SJSA1 (cell line): Measurements from ENCODE around the gene RANBP1. TPM values are rescaled to one million over a fixed set of nuclear protein-coding genes. Genes with fewer than 3 reads are reported as not detected.

Experiments used
- DNase-seq, 2 experiments: peaks; one replicate each; pipeline ENCODE4 v3.0.0-alpha.2; 2015 to 2020; ENCODE audit warnings: low spot score in 2 of 2, low read depth in 1 of 2
- H3K27ac ChIP-seq: fragments of 250-450 bp; sonication (Bioruptor Pico); 2 replicates; pipeline ENCODE4 v1.5.1; 2020; ENCODE audit warnings: mild to moderate bottlenecking, moderate library complexity
- H3K27me3 ChIP-seq: fragments of 250-450 bp; sonication (Bioruptor Pico); replicated peaks from 2 replicates; pipeline ENCODE4 v1.5.1; 2020; ENCODE audit warnings: mild to moderate bottlenecking, moderate library complexity
- H3K36me3 ChIP-seq: fragments of 250-450 bp; sonication (Bioruptor Pico); 2 replicates; pipeline ENCODE4 v1.5.1; 2020; ENCODE audit warnings: mild to moderate bottlenecking
- H3K4me1 ChIP-seq: fragments of 250-450 bp; sonication (Bioruptor Pico); replicated peaks from 2 replicates; pipeline ENCODE4 v1.6.1; 2021; ENCODE audit warnings: mild to moderate bottlenecking
- H3K4me3 ChIP-seq: fragments of 250-450 bp; sonication (Bioruptor Pico); 2 replicates; pipeline ENCODE4 v1.5.1; 2020; ENCODE audit warnings: mild to moderate bottlenecking
- H3K9me3 ChIP-seq: fragments of 250-450 bp; sonication (Bioruptor Pico); replicated peaks from 2 replicates; pipeline ENCODE4 v1.5.1; 2020; ENCODE audit warnings: mild to moderate bottlenecking
- total RNA-seq: library from RNA; depleted of rRNA; stranded (reverse); fragments of >200 nt; shearing (Covaris generic); gene quantifications from 2 replicates; pipeline ENCODE4 v1.2.3, GENCODE V29; 2014; rRNA removed

The RANBP1 gene
- total RNA-seq, 1 experiment from 2014 or later, result 962 TPM

DNA sequence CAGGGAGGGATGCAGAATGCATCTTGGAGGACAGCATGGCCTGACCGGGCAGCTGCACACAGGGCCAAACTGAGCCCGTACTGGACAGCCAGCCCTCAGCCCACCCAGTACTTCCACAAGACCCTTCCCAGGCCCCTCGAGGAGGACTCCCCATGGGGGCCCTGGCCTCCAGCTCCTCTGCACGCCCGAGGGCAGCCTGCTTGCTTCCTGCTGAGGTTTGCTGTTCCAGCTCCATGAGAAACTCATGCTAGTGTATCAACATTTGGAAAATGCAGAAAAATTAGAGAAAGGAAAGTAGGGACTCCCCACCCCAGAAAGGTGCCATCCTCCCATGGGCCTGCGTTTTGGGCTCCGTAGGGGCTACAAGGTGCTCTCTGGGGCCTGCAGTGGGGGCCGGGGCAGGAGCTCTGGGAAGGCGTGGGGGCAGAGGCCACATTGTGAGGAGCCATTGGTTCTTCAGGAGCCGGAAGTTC is 56.3 kb downstream of the RANBP1 start:
- no peaks in the 10 kb centered on the region for H3K9me3 ChIP-seq
- DNase-seq, result no peak

DNA sequence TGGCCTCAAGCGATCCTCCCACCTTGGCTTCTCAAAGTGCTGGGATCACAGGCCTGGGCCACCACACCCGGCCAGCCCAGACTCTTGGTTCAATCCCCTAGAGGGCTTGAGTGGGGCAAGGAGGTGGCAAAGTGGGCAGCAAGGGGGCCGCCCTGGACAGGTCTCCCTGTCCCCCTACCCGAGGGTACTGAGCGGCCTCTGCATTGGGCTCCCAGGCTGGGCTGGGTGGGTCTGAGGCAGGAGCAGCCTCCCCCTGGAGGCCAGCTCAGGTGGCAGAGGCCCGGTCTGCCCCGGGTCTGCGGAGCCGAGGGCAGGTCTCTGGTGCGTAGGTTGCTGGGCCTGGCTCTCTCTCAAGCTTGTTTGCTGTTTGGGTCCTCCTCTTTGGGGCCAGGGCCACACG is 57.3 kb downstream of the RANBP1 start:
- H3K9me3 ChIP-seq, result no peaks in the 10 kb centered on the region
- H3K27me3 ChIP-seq, result peaks cover 20% of the 10 kb centered on the region; the same call in 1 of the 2 replicates
- H3K4me3 ChIP-seq, result no peak overlapping the region
- no peak overlapping the region for H3K27ac ChIP-seq
- no peak for DNase-seq
- H3K4me1 ChIP-seq, result no peaks in the 10 kb centered on the region
- H3K36me3 ChIP-seq, result no peaks in the 10 kb centered on the region

More for the DNA sequence above, 56.3 kb downstream of the RANBP1 start:
- no peak overlapping the region for H3K27ac ChIP-seq
- H3K36me3 ChIP-seq, result no peaks in the 10 kb centered on the region
- no peaks in the 10 kb centered on the region for H3K4me1 ChIP-seq
- H3K4me3 ChIP-seq, result no peak overlapping the region
- peaks cover 20% of the 10 kb centered on the region; the same call in 1 of the 2 replicates for H3K27me3 ChIP-seq

- Histone ChIP-seq H3K4me1 (no peaks in the 10 kb centered on the region), H3K9me3 (no peaks in the 10 kb centered on the region), H3K36me3 (no peaks in the 10 kb centered on the region), H3K27me3 (peaks cover 20% of the 10 kb centered on the region; the same call in 1 of the 2 replicates), H3K27ac (no peak overlapping the region), H3K4me3 (no peak overlapping the region)
- DNase-seq, result no peak
These were observed 57.9 kb downstream of the RANBP1 start for GRCh38 chr22:20173772-20174171.

- no peaks in the 10 kb centered on the region for H3K36me3 ChIP-seq
- no peak overlapping the region for H3K4me3 ChIP-seq
- no peaks in the 10 kb centered on the region for H3K4me1 ChIP-seq
- H3K27ac ChIP-seq, result no peak overlapping the region
- no peaks in the 10 kb centered on the region for H3K9me3 ChIP-seq
- no peak for DNase-seq
- H3K27me3 ChIP-seq, result peaks cover 20% of the 10 kb centered on the region; the same call in 1 of the 2 replicates
These were observed 59.1 kb downstream of the RANBP1 start for GRCh38 chr22:20174785-20175596.

- Histone ChIP-seq H3K27ac (no peak overlapping the region), H3K4me1 (no peaks in the 10 kb centered on the region), H3K9me3 (no peaks in the 10 kb centered on the region), H3K4me3 (no peak overlapping the region), H3K27me3 (peaks cover 20% of the 10 kb centered on the region; the same call in 1 of the 2 replicates), H3K36me3 (no peaks in the 10 kb centered on the region)
- DNase-seq, result no peak
These were observed 59.6 kb downstream of the RANBP1 start for GRCh38 chr22:20175597-20175900.

DNA sequence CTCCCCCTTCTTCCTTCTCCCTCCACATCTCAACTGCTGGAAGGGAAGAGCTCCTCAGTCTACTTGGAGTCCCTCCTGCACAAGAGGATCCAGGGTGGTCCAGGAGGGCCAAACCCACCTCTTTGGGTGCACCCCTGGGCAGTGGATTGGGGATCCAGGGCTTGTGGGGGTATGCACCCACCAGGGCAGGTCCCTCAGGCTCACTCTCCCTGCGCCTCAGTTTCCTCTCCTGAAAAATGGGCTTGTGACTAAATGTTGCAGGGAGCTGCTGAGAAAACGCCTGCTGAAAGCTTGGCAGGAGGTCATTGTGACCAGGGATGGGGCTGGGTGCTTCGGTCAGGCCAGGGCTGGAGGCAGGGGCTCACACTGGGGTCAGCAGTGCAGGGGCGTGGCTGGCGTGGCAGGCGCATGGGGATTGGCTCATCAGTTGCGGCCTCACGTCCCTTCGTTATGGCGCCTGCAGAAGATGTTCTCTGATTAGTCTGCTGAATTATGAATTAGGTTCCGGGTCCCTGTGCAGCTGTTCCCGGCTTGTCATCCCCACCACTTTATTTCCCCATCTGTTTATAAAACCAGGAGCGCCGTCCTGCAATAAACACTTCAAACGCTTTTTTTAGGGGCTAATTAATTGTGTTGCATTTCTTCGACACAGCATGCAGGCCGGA is 60.6 kb downstream of the RANBP1 start:
- Histone ChIP-seq H3K4me3 (no peak overlapping the region), H3K27ac (no peak overlapping the region), H3K27me3 (peaks cover 20% of the 10 kb centered on the region; the same call in 1 of the 2 replicates), H3K4me1 (no peaks in the 10 kb centered on the region), H3K36me3 (no peaks in the 10 kb centered on the region), H3K9me3 (no peaks in the 10 kb centered on the region)
- no peak for DNase-seq

Other genes with a start within 250 kb of the RANBP1 start
- 288 and 492 TPM in 2 replicates for gene COMT, start 174.3 kb upstream of the RANBP1 start, total RNA-seq
- 25.5 and 42.5 TPM in 2 replicates for gene TXNRD2, start 174.3 kb upstream of the RANBP1 start, total RNA-seq
- gene ARVCF, start 99.3 kb upstream of the RANBP1 start, total RNA-seq, result 1.4 and 3.0 TPM in 2 replicates
- gene TANGO2, start 95.0 kb upstream of the RANBP1 start, total RNA-seq, result 19.6 and 36.9 TPM in 2 replicates
- gene DGCR8, start 35.9 kb upstream of the RANBP1 start, total RNA-seq, result 24.8 and 26.5 TPM in 2 replicates
- 39.9 and 58.7 TPM in 2 replicates for gene TRMT2A, start 1.1 kb downstream of the RANBP1 start, total RNA-seq
- 9.0 and 10.6 TPM in 2 replicates for gene ZDHHC8, start 15.7 kb downstream of the RANBP1 start, total RNA-seq
- 0.16 and 0.84 TPM in 2 replicates for gene CCDC188, start 35.0 kb downstream of the RANBP1 start, total RNA-seq
- 0.05 TPM in 1 of 2 replicates, not detected in the other for gene RTN4R, start 152.2 kb downstream of the RANBP1 start, total RNA-seq
- 93.1 and 101 TPM in 2 replicates for gene DGCR6L, start 204.0 kb downstream of the RANBP1 start, total RNA-seq